VCaP (cell line): Measurements from ENCODE around the gene PTPRN2.
"Not testable (repeated sequence)": the region's sequence is repeated elsewhere in the genome, so short reads cannot be mapped to it uniquely, and the experiment has no call there.

Experiments used
- H3K27ac ChIP-seq: fragments of 450-650 bp; 2 replicates; pipeline ENCODE4 v1.5.1; 2017
- CTCF ChIP-seq: fragments of 450-650 bp; conservative IDR thresholded peaks from 2 replicates; pipeline ENCODE4 v1.5.1; 2017; ENCODE audit warnings: mild to moderate bottlenecking, moderate library complexity

Gene PTPRN2

GRCh38 chr7:157903296-157903695 lies 684.3 kb downstream of the PTPRN2 start:
- TF ChIP-seq CTCF = no peak
- H3K27ac ChIP-seq = no peak overlapping the region

- not testable (repeated sequence) for H3K27ac ChIP-seq
These were observed 685.6 kb downstream of the PTPRN2 start for GRCh38 chr7:157901816-157902610.

- H3K27ac ChIP-seq = peak overlapping the region; percentile 58; the same call in 1 of the 2 replicates
- TF ChIP-seq CTCF = no peak
These were observed 686.5 kb downstream of the PTPRN2 start for GRCh38 chr7:157901166-157901565.

GRCh38 chr7:157900556-157900955 lies 687.1 kb downstream of the PTPRN2 start:
- H3K27ac ChIP-seq = peak overlapping the region; percentile 58

GRCh38 chr7:157900011-157900410 lies 687.6 kb downstream of the PTPRN2 start:
- TF ChIP-seq CTCF = no peak
- H3K27ac ChIP-seq = peak overlapping the region; percentile 58

More at GRCh38 chr7:157900556-157900955, 687.1 kb downstream of the PTPRN2 start:
- no peak for TF ChIP-seq CTCF

- TF ChIP-seq CTCF = no peak
These were observed 688.7 kb downstream of the PTPRN2 start for GRCh38 chr7:157898802-157899505.

GRCh38 chr7:157898261-157898660 lies 689.4 kb downstream of the PTPRN2 start:
- no peak for TF ChIP-seq CTCF
- no peak overlapping the region for H3K27ac ChIP-seq

More at GRCh38 chr7:157898802-157899505, 688.7 kb downstream of the PTPRN2 start:
- no peak overlapping the region for H3K27ac ChIP-seq

GRCh38 chr7:157897681-157898080 lies 689.9 kb downstream of the PTPRN2 start:
- H3K27ac ChIP-seq = no peak overlapping the region
- no peak for TF ChIP-seq CTCF
